GM12878 (cell line): ENCODE data around the gene C2CD5. TPM values are rescaled to one million over a fixed set of nuclear protein-coding genes. Genes with fewer than 3 reads are reported as not detected.

Source experiments
- ATAC-seq: fragments of 200-7000 bp; cut with Tn5 transposase; 3 replicates; pipeline ENCODE4 v1.9.1; 2020; ENCODE audit warnings: mild to moderate bottlenecking, moderate library complexity
- BruUV-seq: library from RNA; stranded (reverse); fragments of 400-500 nt; replicated peaks from 2 replicates; lab custom pipeline; 2021; lab: Mats Ljungman, UMichigan
- CTCF ChIA-PET: fragments of 300-600 bp; sonication (Branson Sonifier 250); formaldehyde crosslinking; extraction: SDS; loops from one replicate; lab custom pipeline; 2021; ENCODE audit warnings: inconsistent platforms; lab: Yijun Ruan, JAX
- POLR2A ChIA-PET: fragments of 350-600 bp; formaldehyde crosslinking; extraction: SDS; loops from one replicate; lab custom pipeline; 2021; ENCODE audit warnings: inconsistent platforms; lab: Charles Lee
- RAD21 ChIA-PET: fragments of 300-600 bp; sonication (Branson Sonifier 250); formaldehyde crosslinking; loops from one replicate; lab custom pipeline; 2023; ENCODE audit warnings: antibody characterized with exemption; ENCODE audit not compliant: unreplicated experiment; lab: Charles Lee
- SMC1A ChIA-PET: fragments of 300-600 bp; sonication (Branson Sonifier 250); formaldehyde crosslinking; loops from one replicate; lab custom pipeline; 2023; ENCODE audit not compliant: unreplicated experiment, uncharacterized antibody; lab: Charles Lee
- DNase-seq: peaks from one replicate; pipeline ENCODE4 v3.0.0-alpha.2; 2011; ENCODE audit warnings: low read depth, low spot score
- FAIRE-seq: peaks from 3 replicates; lab custom pipeline; 2011; peaks lifted over from hg19 to GRCh38; lab: Jason Lieb, UNC
- H2AFZ ChIP-seq: 2 replicates; pipeline ENCODE4 v1.6.0; 2011; ENCODE audit warnings: low read depth, low read length, control low read depth; ENCODE audit not compliant: control insufficient read depth
- H3K27ac ChIP-seq: 2 replicates; pipeline ENCODE4 v1.5.1; 2011; ENCODE audit warnings: control low read depth; ENCODE audit not compliant: control insufficient read depth, insufficient read depth
- H3K27me3 ChIP-seq, 2 experiments: replicated peaks in 1 of 2; 2 replicates each; pipeline versions ENCODE4 v1.6.0 to v1.6.1; 2011; ENCODE audit warnings: low read length in 1 of 2; ENCODE audit not compliant: control insufficient read depth in 2 of 2, insufficient read depth in 2 of 2
- H3K36me3 ChIP-seq, 2 experiments: 2 replicates each; pipeline ENCODE4 v1.5.1; 2011; ENCODE audit warnings: low read length in 1 of 2; ENCODE audit not compliant: control insufficient read depth in 2 of 2, insufficient read depth in 2 of 2
- H3K4me1 ChIP-seq: 2 replicates; pipeline ENCODE4 v1.6.1; 2011; ENCODE audit warnings: mild to moderate bottlenecking, low read length, moderate library complexity, mixed read lengths; ENCODE audit not compliant: control insufficient read depth, insufficient read depth
- H3K4me2 ChIP-seq: 2 replicates; pipeline ENCODE4 v1.6.0; 2011; ENCODE audit warnings: control low read depth; ENCODE audit not compliant: control insufficient read depth, insufficient read depth
- H3K4me3 ChIP-seq: fragments of 200-600 bp; sonication (generic); 2 replicates; pipeline ENCODE4 v1.5.1; 2016
- H3K79me2 ChIP-seq: 2 replicates; pipeline ENCODE4 v1.6.0; 2011; ENCODE audit warnings: low read length; ENCODE audit not compliant: control insufficient read depth, insufficient read depth
- H3K9ac ChIP-seq: 2 replicates; pipeline ENCODE4 v1.8.0; 2011; ENCODE audit warnings: low read length, control low read depth, mixed read lengths; ENCODE audit not compliant: control insufficient read depth, insufficient read depth
- H3K9me3 ChIP-seq: replicated peaks from 3 replicates; pipeline ENCODE4 v1.5.1; 2011; ENCODE audit warnings: mild to moderate bottlenecking, low read length; ENCODE audit not compliant: control insufficient read depth, insufficient read depth
- H4K20me1 ChIP-seq: 2 replicates; pipeline ENCODE4 v1.6.0; 2011; ENCODE audit not compliant: control insufficient read depth, insufficient read depth
- CHD2 ChIP-seq: IDR thresholded peaks from 2 replicates; pipeline ENCODE4 v1.6.1; 2011; ENCODE audit warnings: low read depth, low read length, improper control_type of control experiment, borderline replicate concordance
- EED ChIP-seq: sonication (generic); IDR thresholded peaks from 2 replicates; pipeline ENCODE4 v1.6.1; 2016; ENCODE audit warnings: antibody characterized with exemption, low read depth
- JUND ChIP-seq: IDR thresholded peaks from 2 replicates; pipeline ENCODE4 v1.6.1; 2012; ENCODE audit warnings: low read depth, mild to moderate bottlenecking, low read length, improper control_type of control experiment, moderate library complexity
- NFXL1 ChIP-seq: fragments of 450-650 bp; IDR thresholded peaks from 2 replicates; pipeline ENCODE4 v1.6.1; 2017; ENCODE audit warnings: antibody characterized with exemption, mild to moderate bottlenecking, borderline replicate concordance
- NFYB ChIP-seq: IDR thresholded peaks from 2 replicates; pipeline ENCODE4 v1.6.1; 2011; ENCODE audit warnings: low read depth, mild to moderate bottlenecking, low read length, improper control_type of control experiment, moderate library complexity; ENCODE audit not compliant: insufficient read depth
- RAD21 ChIP-seq: IDR thresholded peaks from 2 replicates; pipeline ENCODE4 v1.6.1; 2011; ENCODE audit warnings: mild to moderate bottlenecking, low read depth, low read length, moderate library complexity; ENCODE audit not compliant: insufficient read depth
- RELB ChIP-seq: fragments of 450-650 bp; IDR thresholded peaks from 2 replicates; pipeline ENCODE4 v1.6.1; 2017; ENCODE audit warnings: low read depth, mild to moderate bottlenecking, moderate library complexity
- WGBS: methylation state at CpG from one replicate; pipeline ENCODE4 v1.1.6; 2016; ENCODE audit warnings: low lambda C conversion rate; ENCODE audit not compliant: insufficient replicate concordance, insufficient coverage; ENCODE audit errors: missing lambda C conversion rate; 5-methylcytosine and 5-hydroxymethylcytosine counted together
- in situ Hi-C: fragments of 300-500 bp; cut with MboI; formaldehyde crosslinking; loops from 9 replicates; pipeline ENCODE4 v1.14.3; 2018; ENCODE audit warnings: mixed read lengths
- intact Hi-C: fragments of 100-400 bp; cut with micrococcal nuclease; formaldehyde crosslinking; loops from one replicate; pipeline ENCODE4 v1.14.2; 2022; ENCODE audit not compliant: unreplicated experiment
- polyA plus RNA-seq, 11 experiments: library from polyadenylated mRNA; depleted of rRNA in 4 of 11; unstranded in 6 of 11; stranded (reverse) in 5 of 11; fragments of >200 nt; fragmentation: Nextera tagmentation in 4 of 11; fragmentation: Illumina TruSeq in 1 of 11; extraction: Ambion mirVana in 4 of 11; extraction: Trizol in 1 of 11; gene quantifications; 1 replicate in 1 of 11; 2 replicates in 10 of 11; pipeline versions ENCODE4 v1.2.1 to v1.2.3, GENCODE V29; 2011 to 2016; ENCODE audit warnings: inconsistent platforms in 2 of 11, missing spikeins in 2 of 11, low read depth in 1 of 11
- total RNA-seq, 4 experiments: library from RNA; depleted of rRNA in 3 of 4; stranded (reverse); fragments of >200 nt in 3 of 4; fragmentation: Illumina TruSeq in 1 of 4; extraction: Trizol in 1 of 4; gene quantifications; 2 replicates each; pipeline versions ENCODE4 v1.2.1 to v1.2.3, GENCODE V29; 2013 to 2021
- TF ChIP-seq, protein P1 (sequence below): IDR thresholded peaks from 2 replicates; pipeline ENCODE4 v1.6.1; 2011; ENCODE audit warnings: low read depth, low read length, improper control_type of control experiment, borderline replicate concordance
- TF ChIP-seq, protein P2 (sequence below), 3 experiments: IDR thresholded peaks in 2 of 3; conservative IDR thresholded peaks in 1 of 3; 2 replicates each; pipeline ENCODE4 v1.5.1; 2011; ENCODE audit warnings: low read depth in 3 of 3, low read length in 3 of 3, mild to moderate bottlenecking in 3 of 3, control low read depth in 2 of 3, moderate library complexity in 2 of 3, inconsistent platforms in 1 of 3, mixed read lengths in 1 of 3; ENCODE audit not compliant: control insufficient read depth in 2 of 3, insufficient read depth in 1 of 3; ENCODE audit errors: extremely low read depth in 1 of 3
- TF ChIP-seq, protein P3 (sequence below): IDR thresholded peaks from 2 replicates; pipeline ENCODE4 v1.6.1; 2012; ENCODE audit warnings: low read depth, low read length, improper control_type of control experiment
- TF ChIP-seq, protein P4 (sequence below): fragments of 450-650 bp; IDR thresholded peaks from 2 replicates; pipeline ENCODE4 v1.6.1; 2016; ENCODE audit warnings: mild to moderate bottlenecking

C2CD5 gene
- total and polyA plus RNA-seq, 10 of the 15 experiments (the other 5 are each of a cell fraction or from before 2014, with no cell fraction given): 7.7 to 55.0 (median 27.0) TPM

DNA sequence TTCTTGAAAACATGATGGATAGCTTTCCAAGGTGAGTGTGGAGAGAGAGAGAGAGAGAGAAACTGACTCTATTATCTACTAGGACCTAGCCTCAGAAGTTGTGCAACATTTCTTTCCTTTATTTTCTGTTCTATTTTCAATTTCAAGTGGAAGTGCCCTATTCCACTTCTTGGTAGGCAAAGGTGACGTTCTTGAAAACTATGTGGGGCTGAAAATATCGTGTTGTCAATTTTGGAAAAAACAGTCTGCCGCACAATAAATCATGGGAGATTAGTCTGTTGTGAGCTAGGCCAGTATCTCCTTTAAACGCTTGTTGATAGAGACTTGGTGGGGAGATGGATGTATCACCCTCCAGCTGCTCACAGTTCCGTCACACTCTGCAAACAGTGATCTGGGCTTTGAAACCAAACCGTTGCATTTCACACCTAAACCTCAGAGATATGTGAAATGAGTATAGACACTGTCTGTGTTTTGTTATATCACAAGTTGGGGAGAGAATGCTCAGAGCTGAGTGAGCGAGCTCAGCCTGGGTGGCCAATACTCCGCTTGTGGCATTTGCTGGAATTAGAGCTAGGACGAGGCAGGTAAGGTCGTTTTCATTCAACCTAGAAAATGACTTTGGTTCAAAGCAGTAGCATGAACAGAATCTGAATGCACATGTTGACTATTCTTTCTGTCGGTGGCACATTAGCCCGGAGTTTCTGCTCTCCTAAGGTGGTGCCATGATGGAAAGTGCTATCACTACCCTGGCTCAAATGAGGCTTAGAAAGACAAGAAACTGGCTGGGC, 134.8 kb downstream of the C2CD5 start (continued):
- TF ChIP-seq NFYB (no peak), EED (peak; percentile 60), JUND (peak; percentile 93), RAD21 (no peak), NFXL1 (no peak), CHD2 (0 out of 2 replicates have a peak, but pooled peaks have one; percentile 42)
- TF ChIP-seq, protein P1, sequence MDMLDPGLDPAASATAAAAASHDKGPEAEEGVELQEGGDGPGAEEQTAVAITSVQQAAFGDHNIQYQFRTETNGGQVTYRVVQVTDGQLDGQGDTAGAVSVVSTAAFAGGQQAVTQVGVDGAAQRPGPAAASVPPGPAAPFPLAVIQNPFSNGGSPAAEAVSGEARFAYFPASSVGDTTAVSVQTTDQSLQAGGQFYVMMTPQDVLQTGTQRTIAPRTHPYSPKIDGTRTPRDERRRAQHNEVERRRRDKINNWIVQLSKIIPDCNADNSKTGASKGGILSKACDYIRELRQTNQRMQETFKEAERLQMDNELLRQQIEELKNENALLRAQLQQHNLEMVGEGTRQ: no peak
- TF ChIP-seq, all 136 proteins: peak for 44

DNA sequence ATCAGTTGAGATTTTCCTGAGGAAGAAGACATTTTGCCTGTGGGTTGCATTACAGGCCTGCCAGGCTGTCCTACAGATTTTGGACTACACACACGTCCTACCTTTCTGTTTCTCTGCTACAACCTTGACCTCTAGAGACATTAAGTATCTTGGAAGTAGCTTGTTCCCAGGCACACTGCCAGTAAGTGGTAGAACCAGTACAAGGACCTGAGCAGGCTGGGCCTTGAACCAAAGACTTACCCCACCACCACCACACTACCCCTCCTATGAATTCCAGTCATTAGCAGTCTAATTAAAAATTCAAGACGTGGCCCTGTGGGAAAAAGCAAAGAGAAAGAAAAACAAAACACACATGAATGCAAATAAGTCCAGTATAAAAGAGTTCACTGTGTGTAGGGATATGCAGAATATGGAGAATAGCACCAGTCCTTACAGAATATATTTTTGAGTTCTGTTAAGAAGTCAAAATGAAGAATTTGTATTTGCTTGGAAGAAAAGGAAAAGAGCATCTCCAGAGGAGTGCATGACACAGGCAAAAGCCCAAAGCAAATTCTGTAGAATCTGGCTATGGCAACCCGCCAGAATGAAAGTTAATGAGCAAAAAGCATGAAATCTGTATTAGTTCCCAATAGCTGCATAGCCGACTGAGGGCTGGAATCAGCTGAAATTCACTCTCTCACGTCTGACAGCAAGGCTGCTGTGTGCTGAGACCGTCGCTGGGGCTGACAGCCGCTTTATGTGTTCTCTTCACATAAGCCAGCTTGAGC, 135.5 kb downstream of the C2CD5 start:
- in situ Hi-C loops (no loop called here), intact Hi-C loops (loop anchor here (10.0 kb wide), 1 partner anchor 136 kb away; the partner anchor contains the start of gene C2CD5)
- H3K4me1 ChIP-seq: peaks cover 10% of the 10 kb centered on the region
- no peak for FAIRE-seq
- H3K36me3 ChIP-seq: no peaks in the 10 kb centered on the region
- ChIA-PET SMC1A (interaction anchor here (0.8 to 2.5 kb wide), 5 partner anchors 10 to 60 kb away, joined by 3 to 14 read pairs (median 4); no protein-coding TSS in a partner anchor), POLR2A (no interaction called here), RAD21 (interaction anchor here (1.0 to 1.2 kb wide), 2 partner anchors 9 to 35 kb away, joined by 3 read pairs; no protein-coding TSS in a partner anchor), CTCF (interaction anchor here (0.9 kb wide), 1 partner anchor 35 kb away, joined by 3 read pairs; no protein-coding TSS in a partner anchor)
- H4K20me1 ChIP-seq: no peaks in the 10 kb centered on the region
- H3K4me2 ChIP-seq: peak overlapping the region; percentile 51; the same call in 1 of the 2 replicates
- ATAC-seq: no peak
- no peak overlapping the region for H3K4me3 ChIP-seq
- H3K27me3 ChIP-seq: no peaks in the 10 kb centered on the region
- no peak for DNase-seq
- no peaks in the 10 kb centered on the region for H3K79me2 ChIP-seq
- no peak overlapping the region for H3K27ac ChIP-seq
- no peak overlapping the region for H2AFZ ChIP-seq
- 68% methylated on average over 8 of the region's 8 CpGs for WGBS
- no peak overlapping the region for H3K9ac ChIP-seq
- no peaks in the 10 kb centered on the region for H3K9me3 ChIP-seq
- no TSS peak for BruUV-seq
- no peak for TF ChIP-seq RELB
- TF ChIP-seq, protein P2, sequence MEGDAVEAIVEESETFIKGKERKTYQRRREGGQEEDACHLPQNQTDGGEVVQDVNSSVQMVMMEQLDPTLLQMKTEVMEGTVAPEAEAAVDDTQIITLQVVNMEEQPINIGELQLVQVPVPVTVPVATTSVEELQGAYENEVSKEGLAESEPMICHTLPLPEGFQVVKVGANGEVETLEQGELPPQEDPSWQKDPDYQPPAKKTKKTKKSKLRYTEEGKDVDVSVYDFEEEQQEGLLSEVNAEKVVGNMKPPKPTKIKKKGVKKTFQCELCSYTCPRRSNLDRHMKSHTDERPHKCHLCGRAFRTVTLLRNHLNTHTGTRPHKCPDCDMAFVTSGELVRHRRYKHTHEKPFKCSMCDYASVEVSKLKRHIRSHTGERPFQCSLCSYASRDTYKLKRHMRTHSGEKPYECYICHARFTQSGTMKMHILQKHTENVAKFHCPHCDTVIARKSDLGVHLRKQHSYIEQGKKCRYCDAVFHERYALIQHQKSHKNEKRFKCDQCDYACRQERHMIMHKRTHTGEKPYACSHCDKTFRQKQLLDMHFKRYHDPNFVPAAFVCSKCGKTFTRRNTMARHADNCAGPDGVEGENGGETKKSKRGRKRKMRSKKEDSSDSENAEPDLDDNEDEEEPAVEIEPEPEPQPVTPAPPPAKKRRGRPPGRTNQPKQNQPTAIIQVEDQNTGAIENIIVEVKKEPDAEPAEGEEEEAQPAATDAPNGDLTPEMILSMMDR (IDR thresholded peaks at IDR 0.05 in 2 of 3, conservative IDR thresholded peaks at IDR 0.05 in 1 of 3; ENCODE audit: control insufficient read depth in 2 of 3, extremely low read depth in 1 of 3, insufficient read depth in 1 of 3, low read depth in 3 of 3, low read length in 3 of 3): no peak
- TF ChIP-seq, protein P3, sequence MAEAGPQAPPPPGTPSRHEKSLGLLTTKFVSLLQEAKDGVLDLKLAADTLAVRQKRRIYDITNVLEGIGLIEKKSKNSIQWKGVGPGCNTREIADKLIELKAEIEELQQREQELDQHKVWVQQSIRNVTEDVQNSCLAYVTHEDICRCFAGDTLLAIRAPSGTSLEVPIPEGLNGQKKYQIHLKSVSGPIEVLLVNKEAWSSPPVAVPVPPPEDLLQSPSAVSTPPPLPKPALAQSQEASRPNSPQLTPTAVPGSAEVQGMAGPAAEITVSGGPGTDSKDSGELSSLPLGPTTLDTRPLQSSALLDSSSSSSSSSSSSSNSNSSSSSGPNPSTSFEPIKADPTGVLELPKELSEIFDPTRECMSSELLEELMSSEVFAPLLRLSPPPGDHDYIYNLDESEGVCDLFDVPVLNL: no peak
- TF ChIP-seq, protein P4, sequence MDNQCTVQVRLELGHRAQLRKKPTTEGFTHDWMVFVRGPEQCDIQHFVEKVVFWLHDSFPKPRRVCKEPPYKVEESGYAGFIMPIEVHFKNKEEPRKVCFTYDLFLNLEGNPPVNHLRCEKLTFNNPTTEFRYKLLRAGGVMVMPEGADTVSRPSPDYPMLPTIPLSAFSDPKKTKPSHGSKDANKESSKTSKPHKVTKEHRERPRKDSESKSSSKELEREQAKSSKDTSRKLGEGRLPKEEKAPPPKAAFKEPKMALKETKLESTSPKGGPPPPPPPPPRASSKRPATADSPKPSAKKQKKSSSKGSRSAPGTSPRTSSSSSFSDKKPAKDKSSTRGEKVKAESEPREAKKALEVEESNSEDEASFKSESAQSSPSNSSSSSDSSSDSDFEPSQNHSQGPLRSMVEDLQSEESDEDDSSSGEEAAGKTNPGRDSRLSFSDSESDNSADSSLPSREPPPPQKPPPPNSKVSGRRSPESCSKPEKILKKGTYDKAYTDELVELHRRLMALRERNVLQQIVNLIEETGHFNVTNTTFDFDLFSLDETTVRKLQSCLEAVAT: peak; percentile 14; the same call in 1 of the 2 replicates
